GM23338 (cell line): ENCODE measurements around the gene CHORDC1. TPM values are rescaled to one million over a fixed set of nuclear protein-coding genes. Genes with fewer than 3 reads are reported as not detected.

ENCODE experiments used
- ATAC-seq: fragments of 200-7000 bp; cut with Tn5 transposase; 3 replicates; pipeline ENCODE4 v1.9.1; 2020
- DNase-seq: peaks from one replicate; pipeline ENCODE4 v3.0.0-alpha.2; 2015; ENCODE audit warnings: low spot score
- H2AFZ ChIP-seq: fragments of 200-600 bp; sonication (generic); 2 replicates; pipeline ENCODE4 v1.8.0; 2016; ENCODE audit warnings: antibody characterized with exemption, mild to moderate bottlenecking, moderate library complexity
- H3F3A ChIP-seq: fragments of 200-600 bp; sonication (generic); replicated peaks from 2 replicates; pipeline ENCODE4 v1.8.0; 2017; ENCODE audit warnings: antibody characterized with exemption, mixed run types, low read depth
- H3K27ac ChIP-seq: fragments of 200-600 bp; sonication (generic); 2 replicates; pipeline ENCODE4 v1.6.1; 2016; ENCODE audit warnings: low read depth
- H3K27me3 ChIP-seq: fragments of 200-600 bp; sonication (generic); 2 replicates; pipeline ENCODE4 v1.8.0; 2016; ENCODE audit warnings: mild to moderate bottlenecking, mixed run types, moderate library complexity; ENCODE audit not compliant: insufficient read depth
- H3K36me3 ChIP-seq: fragments of 200-600 bp; sonication (generic); 2 replicates; pipeline ENCODE4 v1.8.0; 2016; ENCODE audit warnings: mild to moderate bottlenecking; ENCODE audit not compliant: insufficient read depth
- H3K4me1 ChIP-seq: fragments of 200-600 bp; sonication (generic); 2 replicates; pipeline ENCODE4 v1.8.0; 2016; ENCODE audit warnings: mild to moderate bottlenecking, moderate library complexity; ENCODE audit not compliant: insufficient read depth
- H3K4me2 ChIP-seq: fragments of 200-600 bp; sonication (generic); 2 replicates; pipeline ENCODE4 v1.7.1; 2017; ENCODE audit warnings: mixed run types
- H3K4me3 ChIP-seq: fragments of 200-600 bp; sonication (generic); 2 replicates; pipeline ENCODE4 v1.6.1; 2016; ENCODE audit warnings: mixed run types
- H3K79me2 ChIP-seq: fragments of 200-600 bp; sonication (generic); replicated peaks from 2 replicates; pipeline ENCODE4 v1.8.0; 2017; ENCODE audit warnings: mild to moderate bottlenecking; ENCODE audit not compliant: insufficient read depth
- H3K9me2 ChIP-seq: fragments of 200-600 bp; sonication (generic); 2 replicates; pipeline ENCODE4 v1.8.0; 2017; ENCODE audit not compliant: insufficient read depth
- H4K20me1 ChIP-seq: fragments of 200-600 bp; sonication (generic); replicated peaks from 2 replicates; pipeline ENCODE4 v1.8.0; 2017; ENCODE audit warnings: mild to moderate bottlenecking; ENCODE audit not compliant: insufficient read depth
- H3K27ac Mint-ChIP-seq: 2 replicates; pipeline ENCODE4 v1.8.0; 2020; ENCODE audit warnings: inconsistent platforms, mild to moderate bottlenecking, moderate library complexity, mixed read lengths
- H3K27me3 Mint-ChIP-seq: 3 replicates; pipeline ENCODE4 v1.8.0; 2022; ENCODE audit warnings: low read depth, mild to moderate bottlenecking, moderate library complexity, mixed read lengths, inconsistent platforms; ENCODE audit not compliant: insufficient read depth, poor library complexity
- H3K36me3 Mint-ChIP-seq: 3 replicates; pipeline ENCODE4 v1.8.0; 2021; ENCODE audit warnings: low read depth, mild to moderate bottlenecking, inconsistent platforms, moderate library complexity, mixed read lengths
- H3K4me1 Mint-ChIP-seq: 3 replicates; pipeline ENCODE4 v1.8.0; 2020; ENCODE audit warnings: mild to moderate bottlenecking, inconsistent platforms, mixed read lengths
- H3K4me3 Mint-ChIP-seq: 3 replicates; pipeline ENCODE4 v1.8.0; 2021; ENCODE audit warnings: moderate library complexity, mild to moderate bottlenecking, inconsistent platforms, mixed read lengths
- H3K9me3 Mint-ChIP-seq: 3 replicates; pipeline ENCODE4 v1.8.0; 2020; ENCODE audit warnings: moderate library complexity, mild to moderate bottlenecking, inconsistent platforms, mixed read lengths
- CREB1 ChIP-seq: fragments of 250-450 bp; sonication (Bioruptor Pico); IDR thresholded peaks from 2 replicates; pipeline ENCODE4 v1.5.0; 2020; ENCODE audit warnings: low read depth, mild to moderate bottlenecking, moderate library complexity
- EZH2 ChIP-seq: fragments of 200-600 bp; sonication (generic); IDR thresholded peaks from one replicate; pipeline ENCODE4 v1.8.0; 2017; ENCODE audit warnings: antibody characterized with exemption, mild to moderate bottlenecking, low read depth; ENCODE audit not compliant: unreplicated experiment
- NANOG ChIP-seq: IDR thresholded peaks from 2 replicates; pipeline ENCODE4 v1.6.1; 2016; ENCODE audit warnings: antibody characterized with exemption, borderline replicate concordance
- REST ChIP-seq: IDR thresholded peaks from one replicate; pipeline ENCODE4 v1.6.1; 2018; ENCODE audit warnings: antibody characterized with exemption; ENCODE audit not compliant: unreplicated experiment
- ZNF462 ChIP-seq: fragments of 250-450 bp; sonication (Bioruptor Pico); IDR thresholded peaks from 2 replicates; pipeline ENCODE4 v1.5.0; 2020; ENCODE audit warnings: mild to moderate bottlenecking, moderate library complexity
- polyA plus RNA-seq: library from polyadenylated mRNA; unstranded; fragments of >200 nt; fragmentation: Nextera tagmentation; extraction: Ambion mirVana; gene quantifications from 2 replicates; pipeline ENCODE4 v1.2.1, GENCODE V29; 2016
- total RNA-seq: library from RNA; depleted of rRNA; stranded (reverse); fragments of >200 nt; shearing (Covaris generic); gene quantifications from 2 replicates; pipeline ENCODE4 v1.2.3, GENCODE V29; 2014

Gene CHORDC1
- total and polyA plus RNA-seq, 2 experiments from 2014 or later, result 109 to 192 TPM

GRCh38 chr11:90216611-90217010 is 6.2 kb downstream of the CHORDC1 start (continued):
- TF ChIP-seq ZNF462, result no peak
- TF ChIP-seq CREB1 (CRISPR knock-in tag), result no peak
- no peak for TF ChIP-seq NANOG
- no peak for TF ChIP-seq EZH2

GRCh38 chr11:90213322-90213721 is 9.5 kb downstream of the CHORDC1 start:
- Histone ChIP-seq H2AFZ (no peak overlapping the region), H3K4me2 (no peak overlapping the region), H3K79me2 (peaks cover 84% of the 10 kb centered on the region), H3K4me3 (no peak overlapping the region), H3K36me3 (peaks cover 35% of the 10 kb centered on the region; the same call in 1 of the 2 replicates), H3K27me3 (no peaks in the 10 kb centered on the region), H4K20me1 (peaks cover 45% of the 10 kb centered on the region), H3K4me1 (peaks cover 27% of the 10 kb centered on the region), H3K27ac (no peak overlapping the region), H3F3A (no peaks in the 10 kb centered on the region), H3K9me2 (no peaks in the 10 kb centered on the region)
- Mint-ChIP-seq H3K4me3 (no peak overlapping the region), H3K27me3 (no peaks in the 10 kb centered on the region), H3K36me3 (peaks cover 52% of the 10 kb centered on the region; the same call in 2 of the 3 replicates), H3K9me3 (no peaks in the 10 kb centered on the region), H3K4me1 (peaks cover 14% of the 10 kb centered on the region; the same call in 2 of the 3 replicates), H3K27ac (no peak overlapping the region)
- DNase-seq, result no peak
- no peak for ATAC-seq
- TF ChIP-seq REST, result no peak
- TF ChIP-seq ZNF462, result no peak
